ENCODE data around the gene OR2A25. TPM values are rescaled to one million over a fixed set of nuclear protein-coding genes. Genes with fewer than 3 reads are reported as not detected.
A peak's percentile ranks its signal among the peaks of the same experiment; 100 is the strongest.
"Not testable (repeated sequence)": the region's sequence is repeated elsewhere in the genome, so short reads cannot be mapped to it uniquely, and the experiment has no call there.

Gene OR2A25
- total RNA-seq, 1 experiment from 2014 or later = not detected

DNA sequence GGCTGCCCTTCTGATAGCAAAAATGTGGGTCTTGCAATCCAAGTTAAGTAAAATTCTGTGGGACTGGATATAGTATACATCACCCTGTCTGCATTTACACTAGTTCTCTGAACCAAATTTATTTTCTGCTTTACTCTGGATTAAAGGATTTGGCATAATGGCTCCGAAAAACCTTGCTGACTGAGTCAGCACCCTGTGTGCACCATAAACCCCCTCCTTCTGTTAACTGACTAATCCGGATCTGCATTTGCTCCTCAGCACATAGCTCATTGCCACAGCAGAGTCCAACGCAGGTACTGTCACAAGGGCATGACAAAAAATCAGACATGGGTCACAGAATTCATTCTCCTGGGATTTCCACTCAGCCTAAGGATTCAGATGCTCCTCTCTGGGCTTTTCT, 19.5 kb upstream of the OR2A25 start:
- DNase-seq (ENCODE audit: low read depth, low spot score) = no peak
- in situ Hi-C loops (cut with HindIII; ENCODE audit: low pct_unique_long_range_greater_than_20kb, low sequenced_read_pairs) = no loop called here

DNA sequence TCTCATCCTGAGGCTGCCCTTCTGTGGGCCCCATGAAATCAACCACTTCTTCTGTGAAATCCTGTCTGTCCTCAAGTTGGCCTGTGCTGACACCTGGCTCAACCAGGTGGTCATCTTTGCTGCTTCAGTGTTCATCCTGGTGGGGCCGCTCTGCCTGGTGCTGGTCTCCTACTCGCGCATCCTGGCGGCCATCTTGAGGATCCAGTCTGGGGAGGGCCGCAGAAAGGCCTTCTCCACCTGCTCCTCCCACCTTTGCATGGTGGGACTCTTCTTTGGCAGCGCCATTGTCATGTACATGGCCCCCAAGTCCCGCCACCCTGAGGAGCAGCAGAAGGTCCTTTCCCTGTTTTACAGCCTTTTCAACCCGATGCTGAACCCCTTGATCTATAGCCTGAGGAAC, 18.7 kb upstream of the OR2A25 start:
- in situ Hi-C loops (cut with HindIII; ENCODE audit: low pct_unique_long_range_greater_than_20kb, low sequenced_read_pairs); DNase-seq (ENCODE audit: low read depth, low spot score): not testable (repeated sequence)

DNA sequence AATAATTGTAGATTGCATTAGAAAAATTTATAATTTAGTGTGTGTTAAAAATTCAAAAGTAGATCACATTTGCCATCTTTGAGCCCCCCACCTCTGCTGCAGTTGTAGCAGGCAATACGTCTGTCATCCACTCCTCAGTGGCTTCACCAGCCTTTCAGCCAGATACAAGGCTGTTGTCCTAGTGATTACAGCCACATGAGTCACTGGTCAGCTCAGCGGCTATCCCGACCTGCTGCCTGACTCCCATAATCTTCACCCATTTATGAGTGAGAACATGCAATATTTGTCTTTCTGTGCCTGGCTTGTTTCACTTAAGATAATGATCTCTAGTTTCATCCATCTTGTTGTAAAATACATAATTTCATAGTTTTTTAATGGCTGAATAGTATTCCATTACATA, 11.7 kb upstream of the OR2A25 start:
- in situ Hi-C loops (cut with HindIII; ENCODE audit: low pct_unique_long_range_greater_than_20kb, low sequenced_read_pairs) = no loop called here
- no peak for DNase-seq (ENCODE audit: low read depth, low spot score)

DNA sequence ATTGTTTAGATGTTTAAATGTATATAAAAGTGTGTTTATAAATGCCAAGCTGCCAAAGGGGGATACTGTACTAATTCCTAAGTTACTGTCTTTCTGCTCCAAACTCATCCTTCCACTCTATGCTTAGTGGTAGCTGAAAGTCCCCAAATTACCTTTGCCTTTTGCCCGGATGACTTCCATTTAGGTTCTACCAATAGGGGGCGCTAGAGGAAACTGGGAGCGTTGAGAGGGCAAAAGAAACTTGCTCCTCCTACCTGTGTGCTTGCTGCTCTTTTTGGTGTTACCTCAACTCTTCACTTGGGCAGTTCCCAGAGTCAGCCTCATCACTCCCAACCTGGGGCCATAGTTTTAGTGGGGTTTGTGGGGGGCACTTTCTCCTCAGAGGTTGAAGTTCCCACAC, 5.9 kb upstream of the OR2A25 start:
- in situ Hi-C loops (cut with HindIII; ENCODE audit: low pct_unique_long_range_greater_than_20kb, low sequenced_read_pairs) = no loop called here
- peak; percentile 67 for DNase-seq (ENCODE audit: low read depth, low spot score)

DNA sequence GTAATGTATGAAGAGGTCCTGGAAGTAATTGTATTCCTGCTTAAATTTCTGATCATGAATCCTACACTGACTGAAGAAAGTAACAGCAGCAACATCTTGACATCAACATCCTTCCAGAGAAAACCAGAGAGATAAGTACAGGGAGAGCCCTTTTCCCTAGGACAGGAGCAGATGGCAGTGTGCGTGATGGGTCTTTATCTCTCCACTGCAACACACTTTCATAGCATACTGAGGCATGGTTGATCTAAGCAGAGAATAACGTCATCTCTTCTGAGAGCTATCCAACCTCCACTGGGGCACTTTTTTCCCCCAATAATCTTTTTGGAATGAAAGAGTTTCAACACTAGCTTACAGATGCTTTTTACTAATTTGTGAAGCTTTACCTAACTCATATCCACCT, 342 bp downstream of the OR2A25 start:
- in situ Hi-C loops (cut with HindIII; ENCODE audit: low pct_unique_long_range_greater_than_20kb, low sequenced_read_pairs) = no loop called here
- no peak for DNase-seq (ENCODE audit: low read depth, low spot score)

DNA sequence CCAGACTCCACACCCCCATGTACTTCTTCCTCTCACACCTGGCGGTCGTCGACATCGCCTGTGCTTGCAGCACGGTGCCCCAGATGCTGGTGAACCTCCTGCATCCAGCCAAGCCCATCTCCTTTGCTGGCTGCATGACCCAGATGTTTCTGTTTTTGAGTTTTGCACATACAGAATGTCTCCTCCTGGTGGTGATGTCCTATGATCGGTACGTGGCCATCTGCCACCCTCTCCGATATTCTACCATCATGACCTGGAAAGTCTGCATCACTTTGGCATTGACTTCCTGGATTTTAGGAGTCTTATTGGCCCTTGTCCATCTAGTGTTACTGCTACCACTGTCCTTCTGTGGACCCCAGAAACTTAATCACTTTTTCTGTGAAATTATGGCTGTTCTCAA, 4.8 kb downstream of the OR2A25 start:
- DNase-seq (ENCODE audit: low read depth, low spot score) = no peak
- in situ Hi-C loops (cut with HindIII; ENCODE audit: low pct_unique_long_range_greater_than_20kb, low sequenced_read_pairs) = no loop called here

DNA sequence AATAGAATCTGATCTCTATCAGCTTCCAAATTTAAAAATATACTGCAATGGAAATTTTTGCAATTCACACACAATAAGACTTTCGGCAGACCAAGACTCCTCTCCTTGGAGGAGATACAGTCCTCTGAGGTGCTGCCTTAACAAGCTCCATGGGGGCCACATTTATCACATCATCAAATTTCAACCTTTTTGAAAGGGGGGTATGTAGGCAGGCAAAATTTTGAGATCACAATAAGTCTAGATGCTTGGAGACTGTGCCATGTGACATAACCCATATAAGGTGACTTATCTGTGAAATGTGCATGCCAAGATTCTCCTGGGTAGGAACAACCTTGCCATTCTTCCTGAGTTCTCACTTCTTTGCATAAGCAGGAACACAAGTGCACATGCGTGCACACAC, 16.4 kb downstream of the OR2A25 start, which contains the start of gene OR2A12:
OR2A12 (plus strand) TSS at position 301 of the 400 bp plus-strand sequence. CDS start 8,830 bp downstream, outside the sequence.
- DNase-seq (ENCODE audit: low read depth, low spot score) = no peak
- in situ Hi-C loops (cut with HindIII; ENCODE audit: low pct_unique_long_range_greater_than_20kb, low sequenced_read_pairs) = no loop called here

DNA sequence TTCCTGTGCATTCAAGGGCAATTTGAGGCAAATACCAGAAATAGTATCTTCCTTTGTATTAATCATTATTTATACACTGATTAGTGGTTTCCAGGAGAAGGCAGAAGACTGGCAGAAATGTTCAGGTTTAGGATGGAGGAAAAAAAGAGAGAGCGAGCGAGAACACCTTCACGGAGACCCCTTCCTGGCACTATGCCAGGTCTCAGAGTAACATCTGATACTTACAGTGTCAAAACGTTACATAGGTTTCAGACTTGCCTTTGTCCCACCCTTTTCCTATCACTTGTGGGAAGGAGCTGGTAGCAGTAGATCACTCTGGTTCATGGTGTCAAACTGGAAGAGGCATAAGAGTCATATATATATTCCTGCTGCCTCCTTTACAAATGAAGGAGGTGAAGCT, 17.1 kb downstream of the OR2A25 start:
- in situ Hi-C loops (cut with HindIII; ENCODE audit: low pct_unique_long_range_greater_than_20kb, low sequenced_read_pairs) = no loop called here

DNA sequence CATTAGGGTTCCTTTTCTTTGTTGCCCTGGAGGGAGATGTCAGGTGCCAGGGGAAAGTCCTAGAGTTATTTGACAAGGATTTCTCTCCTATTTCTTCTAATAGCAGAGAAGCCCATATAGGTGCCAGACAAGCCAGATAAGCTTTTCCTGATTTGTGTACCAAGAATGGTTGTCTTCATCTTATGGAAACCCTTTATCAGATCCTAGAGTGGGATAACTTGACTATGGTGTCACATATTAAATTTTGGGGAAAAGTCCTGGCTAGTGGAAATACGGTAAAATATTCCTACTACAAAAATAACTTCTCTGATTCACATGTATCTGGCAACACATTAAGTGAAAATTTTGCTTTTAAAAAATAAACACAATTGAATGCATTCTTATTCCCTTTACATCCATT, 17.6 kb downstream of the OR2A25 start:
- in situ Hi-C loops (cut with HindIII; ENCODE audit: low pct_unique_long_range_greater_than_20kb, low sequenced_read_pairs) = no loop called here
- DNase-seq (ENCODE audit: low read depth, low spot score) = no peak

More for the DNA sequence above, 17.1 kb downstream of the OR2A25 start:
- DNase-seq (ENCODE audit: low read depth, low spot score) = no peak

DNA sequence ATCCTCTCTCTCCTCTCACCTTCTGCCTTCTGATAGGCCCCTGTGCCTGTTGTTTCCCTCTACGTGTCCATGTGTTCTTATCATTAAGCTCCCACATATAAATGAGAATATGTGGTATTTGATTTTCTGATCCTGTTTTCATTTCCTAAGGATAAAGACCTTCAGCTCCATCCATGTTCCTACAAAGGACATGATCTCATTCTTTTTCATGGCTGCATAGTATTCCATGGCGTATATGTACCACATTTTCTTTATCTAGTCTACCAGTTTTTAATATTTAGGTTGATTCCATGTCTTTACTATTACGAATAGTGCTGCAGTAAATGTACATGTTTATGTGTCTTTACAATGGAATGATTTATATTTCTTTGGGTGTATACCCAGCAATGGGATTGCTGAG, 21.1 kb downstream of the OR2A25 start:
- DNase-seq (ENCODE audit: low read depth, low spot score) = no peak
- in situ Hi-C loops (cut with HindIII; ENCODE audit: low pct_unique_long_range_greater_than_20kb, low sequenced_read_pairs) = no loop called here

DNA sequence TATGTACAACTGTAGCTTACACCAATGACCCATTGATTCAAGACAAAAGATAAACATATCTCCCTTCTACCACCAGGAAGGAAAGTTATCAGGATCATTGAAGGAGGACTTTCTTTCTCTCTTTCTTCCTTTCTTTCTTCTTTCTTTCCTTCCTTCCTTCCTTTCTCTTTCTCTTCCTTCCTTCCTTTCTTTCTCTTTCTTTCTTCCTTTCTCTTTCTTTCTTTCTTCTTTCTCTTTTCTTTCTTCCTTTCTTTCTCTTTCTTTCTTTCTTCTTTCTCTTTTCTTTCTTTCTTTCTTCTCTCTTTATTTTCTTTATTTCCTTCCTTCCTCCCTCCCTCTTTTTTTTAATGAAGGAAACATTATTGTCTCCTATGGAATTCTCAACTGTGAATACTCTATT, 29.2 kb downstream of the OR2A25 start:
- in situ Hi-C loops (cut with HindIII; ENCODE audit: low pct_unique_long_range_greater_than_20kb, low sequenced_read_pairs) = no loop called here
- no peak for DNase-seq (ENCODE audit: low read depth, low spot score)

DNA sequence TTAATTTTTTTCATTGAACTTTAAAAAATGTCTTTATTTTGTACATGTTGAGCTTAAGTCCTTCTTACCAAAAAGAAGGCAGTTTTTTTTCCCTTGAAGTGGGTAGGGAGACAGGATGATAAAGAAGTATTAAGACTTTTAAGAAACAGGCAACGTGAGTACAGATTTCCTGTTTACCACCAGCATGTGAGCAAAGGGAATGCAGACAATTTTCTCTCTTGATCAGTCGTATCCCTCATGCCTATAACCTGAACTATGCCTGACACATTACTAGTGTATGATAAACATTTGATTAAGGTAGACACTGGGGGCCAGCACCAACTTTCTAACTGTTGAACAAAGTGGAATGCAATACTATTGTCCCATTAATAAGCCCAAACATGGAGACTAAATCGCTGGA, 31.0 kb downstream of the OR2A25 start:
- in situ Hi-C loops (cut with HindIII; ENCODE audit: low pct_unique_long_range_greater_than_20kb, low sequenced_read_pairs) = no loop called here
- no peak for DNase-seq (ENCODE audit: low read depth, low spot score)

DNA sequence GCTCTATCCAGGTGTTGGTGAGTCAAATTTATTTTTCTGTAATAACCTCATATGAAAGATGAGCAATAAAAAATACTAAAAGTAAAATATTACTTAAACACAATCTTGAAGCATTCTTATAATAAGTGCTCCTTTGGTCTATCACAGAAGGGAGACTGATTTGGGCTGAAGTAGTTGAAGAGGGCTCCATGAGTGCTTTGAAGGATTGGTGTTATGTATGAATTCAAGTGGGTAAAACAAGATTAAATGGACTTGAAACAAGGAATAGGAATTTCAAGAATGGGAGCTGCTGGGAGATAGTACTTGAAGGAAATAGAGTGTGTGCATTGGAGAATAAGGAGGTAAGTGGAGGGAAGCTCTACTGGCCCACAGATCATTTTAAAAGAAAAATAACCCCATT, 32.4 kb downstream of the OR2A25 start:
- no peak for DNase-seq (ENCODE audit: low read depth, low spot score)
- in situ Hi-C loops (cut with HindIII; ENCODE audit: low pct_unique_long_range_greater_than_20kb, low sequenced_read_pairs) = no loop called here

DNA sequence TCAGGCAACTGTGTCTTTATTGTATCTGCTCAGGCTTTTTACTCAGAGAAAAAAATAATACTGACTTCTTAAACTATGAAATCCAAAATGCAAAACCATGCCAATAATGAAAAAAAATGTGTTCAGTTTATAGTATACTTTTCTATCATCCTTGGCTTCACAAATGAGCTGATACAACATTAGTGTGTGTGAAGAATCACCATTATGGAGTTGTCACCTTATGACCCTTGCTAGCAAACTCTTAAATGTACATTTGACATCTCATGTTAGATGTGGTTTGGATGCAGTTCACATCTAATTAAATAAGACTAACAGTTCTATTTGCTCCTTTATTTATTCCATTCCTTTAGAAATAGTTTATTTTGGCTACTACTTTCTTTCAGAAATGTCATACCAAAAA, 35.6 kb downstream of the OR2A25 start:
- in situ Hi-C loops (cut with HindIII; ENCODE audit: low pct_unique_long_range_greater_than_20kb, low sequenced_read_pairs) = no loop called here
- no peak for DNase-seq (ENCODE audit: low read depth, low spot score)

DNA sequence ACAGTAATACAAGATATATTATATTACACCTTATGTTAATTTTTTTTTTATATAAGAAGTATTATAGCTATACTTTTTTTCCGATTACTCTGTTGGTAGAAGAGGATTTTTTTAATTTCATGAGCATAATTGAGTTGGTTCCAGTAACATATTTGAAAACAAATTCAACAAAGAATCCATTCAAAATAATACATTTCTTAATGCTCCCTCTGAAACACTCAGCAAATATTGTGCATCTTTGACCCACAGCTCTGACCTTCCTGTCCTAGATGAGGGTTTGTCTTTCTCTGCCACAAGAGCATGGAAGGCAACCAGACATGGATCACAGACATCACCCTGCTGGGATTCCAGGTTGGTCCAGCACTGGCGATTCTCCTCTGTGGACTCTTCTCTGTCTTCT, 39.7 kb downstream of the OR2A25 start, which contains the start of gene OR2A2:
OR2A2 (plus strand) TSS at position 301 of the 400 bp plus-strand sequence; CDS start at position 301, 0 bp downstream.
- in situ Hi-C loops (cut with HindIII; ENCODE audit: low pct_unique_long_range_greater_than_20kb, low sequenced_read_pairs) = no loop called here
- no peak for DNase-seq (ENCODE audit: low read depth, low spot score)

DNA sequence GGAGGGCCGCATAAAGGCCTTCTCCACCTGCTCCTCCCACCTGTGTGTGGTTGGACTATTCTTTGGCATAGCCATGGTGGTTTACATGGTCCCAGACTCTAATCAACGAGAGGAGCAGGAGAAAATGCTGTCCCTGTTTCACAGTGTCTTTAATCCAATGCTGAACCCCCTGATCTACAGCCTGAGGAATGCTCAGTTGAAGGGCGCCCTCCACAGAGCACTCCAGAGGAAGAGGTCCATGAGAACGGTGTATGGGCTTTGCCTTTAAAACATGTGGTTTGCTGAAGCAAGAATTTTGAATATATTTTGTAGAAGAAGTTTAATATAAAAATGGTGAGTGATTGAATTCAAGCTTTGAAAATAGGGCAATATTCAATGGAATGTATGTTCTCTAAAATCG, 40.7 kb downstream of the OR2A25 start:
- in situ Hi-C loops (cut with HindIII; ENCODE audit: low pct_unique_long_range_greater_than_20kb, low sequenced_read_pairs) = no loop called here
- no peak for DNase-seq (ENCODE audit: low read depth, low spot score)

DNA sequence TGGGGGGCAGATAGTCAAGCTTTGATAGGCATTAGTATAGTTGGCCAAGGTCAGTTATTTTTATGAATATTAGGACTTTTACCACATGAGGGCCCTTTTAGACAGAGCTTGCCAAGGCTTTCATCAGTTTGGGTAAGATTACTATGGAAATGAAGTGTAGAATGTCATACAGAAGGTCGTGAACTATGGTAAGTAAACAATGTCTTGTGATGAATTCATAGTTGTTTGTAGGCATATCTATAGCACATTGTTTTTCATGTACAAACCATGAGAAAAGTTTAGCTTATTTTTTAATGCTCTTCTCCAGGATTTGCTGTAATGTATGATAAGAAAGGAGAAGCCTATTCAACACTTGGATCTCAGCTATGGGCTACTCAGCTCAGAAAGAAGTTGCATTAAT, 44.0 kb downstream of the OR2A25 start:
- in situ Hi-C loops (cut with HindIII; ENCODE audit: low pct_unique_long_range_greater_than_20kb, low sequenced_read_pairs) = no loop called here
- DNase-seq (ENCODE audit: low read depth, low spot score) = no peak

DNA sequence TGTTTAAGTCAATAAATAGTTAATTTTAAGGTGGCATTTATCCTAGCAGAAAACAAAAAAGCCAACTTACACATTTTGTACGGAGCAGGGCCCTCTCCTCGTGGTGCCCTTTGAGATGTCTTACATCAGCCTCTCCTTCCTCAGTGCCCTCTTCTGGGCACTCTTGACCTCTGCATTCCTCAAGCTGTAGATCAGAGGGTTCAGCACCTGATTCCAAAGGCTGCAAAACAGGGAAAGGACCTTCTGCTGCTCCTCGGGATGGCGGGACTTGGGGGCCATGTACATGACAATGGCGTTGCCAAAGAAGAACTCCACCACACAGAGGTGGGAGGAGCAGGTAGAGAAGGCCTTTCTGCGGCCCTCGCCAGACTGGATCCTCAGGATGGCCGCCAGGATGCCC, 48.7 kb downstream of the OR2A25 start:
- in situ Hi-C loops (cut with HindIII; ENCODE audit: low pct_unique_long_range_greater_than_20kb, low sequenced_read_pairs) = no loop called here
- no peak for DNase-seq (ENCODE audit: low read depth, low spot score)

DNA sequence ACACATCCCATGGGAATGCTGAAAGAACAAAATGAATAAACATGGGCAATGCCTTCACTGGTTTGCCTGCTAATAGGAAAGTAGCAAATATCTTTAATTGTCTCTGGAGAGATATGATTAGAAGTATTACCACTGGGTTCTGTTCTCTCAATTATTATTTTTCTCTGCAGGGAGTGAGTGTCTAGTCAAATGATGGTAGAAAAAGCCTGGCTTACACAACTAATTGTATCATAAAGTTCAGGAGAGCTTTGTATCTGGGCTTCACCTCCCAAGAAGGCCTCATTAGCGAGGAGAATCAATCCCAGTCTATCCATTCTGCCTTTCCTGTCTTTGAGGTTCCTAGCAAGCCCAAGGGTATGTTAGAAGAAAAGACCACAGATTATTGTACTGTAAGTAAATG, 53.3 kb downstream of the OR2A25 start, which contains the start of gene OR2A14:
OR2A14 (plus strand) TSS at position 301 of the 400 bp plus-strand sequence. CDS start 5,937 bp downstream, outside the sequence.
- in situ Hi-C loops (cut with HindIII; ENCODE audit: low pct_unique_long_range_greater_than_20kb, low sequenced_read_pairs) = no loop called here
- DNase-seq (ENCODE audit: low read depth, low spot score) = no peak

Data from SK-MEL-5 (cell line).